Measurements from ENCODE around the gene KRT78. TPM values are rescaled to one million over a fixed set of nuclear protein-coding genes. Genes with fewer than 3 reads are reported as not detected.

The KRT78 gene
- total and polyA plus RNA-seq, 8 donors: 0.27 to 1.1 (median 0.45) TPM; not detected in 4

- DNase-seq: no peak
- Histone ChIP-seq H3K9me3 (no peaks in the 10 kb centered on the region), H3K27ac (no peak overlapping the region), H3K4me3 (no peak overlapping the region), H3K36me3 (no peaks in the 10 kb centered on the region), H3K27me3 (no peaks in the 10 kb centered on the region), H3K4me1 (no peaks in the 10 kb centered on the region)
- 75 to 79% methylated on average over 9 of the region's 9 CpGs for WGBS, 2 donors
- TF ChIP-seq CTCF (IDR thresholded peaks at IDR 0.05): no peak
- no peak for FAIRE-seq
- intact Hi-C loops (cut with DNase I): no loop called here
- ATAC-seq: no peak
Observed at GRCh38 chr12:52811191-52812072, 37.4 kb downstream of the KRT78 start.

- intact Hi-C loops (cut with DNase I): no loop called here
- no peak overlapping the region for H3K27ac ChIP-seq
- H3K4me1 ChIP-seq: no peaks in the 10 kb centered on the region
- H3K4me3 ChIP-seq: no peak overlapping the region
- H3K9me3 ChIP-seq: no peaks in the 10 kb centered on the region
- no peaks in the 10 kb centered on the region for H3K27me3 ChIP-seq
- ATAC-seq (no peak), DNase-seq (no peak), FAIRE-seq (no peak)
- TF ChIP-seq CTCF (IDR thresholded peaks at IDR 0.05): no peak
- 55 to 73% methylated on average over 5 of the region's 5 CpGs for WGBS, 2 donors
- H3K36me3 ChIP-seq: no peaks in the 10 kb centered on the region
Observed at GRCh38 chr12:52810554-52810953, 38.2 kb downstream of the KRT78 start.

- Histone ChIP-seq H3K36me3 (no peaks in the 10 kb centered on the region), H3K4me1 (no peaks in the 10 kb centered on the region), H3K27me3 (no peaks in the 10 kb centered on the region), H3K9me3 (no peaks in the 10 kb centered on the region), H3K27ac (no peak overlapping the region), H3K4me3 (no peak overlapping the region)
- no peak for TF ChIP-seq CTCF (IDR thresholded peaks at IDR 0.05)
- 63 to 78% methylated on average over 7 of the region's 7 CpGs for WGBS, 2 donors
- intact Hi-C loops (cut with DNase I): no loop called here
- no peak for DNase-seq
- FAIRE-seq: no peak
- ATAC-seq: no peak
Observed at GRCh38 chr12:52809166-52809565, 39.6 kb downstream of the KRT78 start.

GRCh38 chr12:52808573-52809160, 40.1 kb downstream of the KRT78 start:
- Histone ChIP-seq H3K4me1 (no peaks in the 10 kb centered on the region), H3K27ac (no peak overlapping the region), H3K4me3 (no peak overlapping the region), H3K27me3 (no peaks in the 10 kb centered on the region), H3K9me3 (no peaks in the 10 kb centered on the region), H3K36me3 (no peaks in the 10 kb centered on the region)
- no peak for TF ChIP-seq CTCF (IDR thresholded peaks at IDR 0.05)
- DNase-seq (no peak), ATAC-seq (no peak), FAIRE-seq (no peak)
- WGBS, 2 donors: 78 to 91% methylated on average over 8 of the region's 8 CpGs
- intact Hi-C loops (cut with DNase I): no loop called here

Measured in pancreas (tissue), 10 donors.